ENCODE data around the gene THAP12. TPM values are rescaled to one million over a fixed set of nuclear protein-coding genes. Genes with fewer than 3 reads are reported as not detected.
"Not testable (repeated sequence)": the region's sequence is repeated elsewhere in the genome, so short reads cannot be mapped to it uniquely, and the experiment has no call there.

Gene THAP12
- total RNA-seq, 1 experiment from 2014 or later: 50.5 TPM

GRCh38 chr11:76321340-76321739 lies 59.6 kb downstream of the THAP12 start:
- Histone ChIP-seq H3K9ac (ENCODE audit: low read length) (no peak overlapping the region), H3K4me1 (ENCODE audit: insufficient read depth, low read length) (peaks cover 11% of the 10 kb centered on the region), H3K36me3 (ENCODE audit: low read depth, low read length) (no peaks in the 10 kb centered on the region), H3K27ac (ENCODE audit: low read length) (no peak overlapping the region), H3F3A (ENCODE audit: low read length, unreplicated experiment) (no peaks in the 10 kb centered on the region), H3K9me3 (ENCODE audit: low read length) (no peaks in the 10 kb centered on the region), H3K9me2 (replicated peaks; ENCODE audit: low read length) (no peaks in the 10 kb centered on the region), H3K4me2 (ENCODE audit: low read length) (no peak overlapping the region), H3K27me3 (ENCODE audit: low read length) (no peaks in the 10 kb centered on the region), H4K20me1 (ENCODE audit: low read length) (no peaks in the 10 kb centered on the region), H2AFZ (ENCODE audit: low read length) (no peak overlapping the region), H3K4me3 (ENCODE audit: low read length) (no peak overlapping the region), H3K79me2 (ENCODE audit: low read length) (no peaks in the 10 kb centered on the region)
- intact Hi-C loops (cut with micrococcal nuclease): loop anchor here (5.0 kb wide), 1 partner anchor 191 kb away; no protein-coding TSS in a partner anchor
- no TSS peak for BruUV-seq (replicated peaks)
- POLR2A ChIA-PET (ENCODE audit: unreplicated experiment): no interaction called here
- TF ChIP-seq EZH2phosphoT487 (IDR thresholded peaks at IDR 0.05; ENCODE audit: borderline replicate concordance, low read length) (no peak), EZH2 (IDR thresholded peaks at IDR 0.05; ENCODE audit: low read length, unreplicated experiment) (no peak), CTCF (conservative IDR thresholded peaks at IDR 0.05; ENCODE audit: low read depth, low read length) (no peak)
- CTCF ChIA-PET: no interaction called here
- DNase-seq (no peak), ATAC-seq (no peak)

DNA sequence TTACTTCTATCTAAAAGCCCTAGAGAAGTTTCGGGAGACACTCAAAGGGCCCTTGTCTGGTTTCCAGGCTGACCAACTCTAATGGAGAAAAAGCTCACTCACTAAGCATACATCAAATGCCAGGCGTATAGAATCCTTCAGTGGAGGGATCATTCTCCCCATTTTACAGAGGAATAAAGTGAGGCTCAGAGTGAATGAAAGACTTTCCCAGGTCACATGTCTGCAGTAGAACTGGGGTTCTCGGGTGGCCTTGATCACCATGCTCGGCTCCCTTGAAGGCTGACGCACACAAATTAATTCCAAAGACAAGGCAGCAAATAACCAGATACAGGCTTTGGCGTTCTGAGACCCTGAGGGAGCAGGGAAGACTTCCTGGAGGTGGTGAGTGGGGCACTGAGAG lies 60.0 kb downstream of the THAP12 start:
- Histone ChIP-seq H3K4me1 (ENCODE audit: insufficient read depth, low read length) (peaks cover 11% of the 10 kb centered on the region), H3F3A (ENCODE audit: low read length, unreplicated experiment) (no peaks in the 10 kb centered on the region), H3K9me3 (ENCODE audit: low read length) (no peaks in the 10 kb centered on the region), H3K79me2 (ENCODE audit: low read length) (no peaks in the 10 kb centered on the region), H3K27ac (ENCODE audit: low read length) (no peak overlapping the region), H4K20me1 (ENCODE audit: low read length) (no peaks in the 10 kb centered on the region), H3K4me3 (ENCODE audit: low read length) (no peak overlapping the region), H3K36me3 (ENCODE audit: low read depth, low read length) (no peaks in the 10 kb centered on the region), H3K27me3 (ENCODE audit: low read length) (no peaks in the 10 kb centered on the region), H3K9me2 (replicated peaks; ENCODE audit: low read length) (no peaks in the 10 kb centered on the region), H3K4me2 (ENCODE audit: low read length) (no peak overlapping the region), H3K9ac (ENCODE audit: low read length) (no peak overlapping the region), H2AFZ (ENCODE audit: low read length) (no peak overlapping the region)
- ATAC-seq (no peak), DNase-seq (no peak)
- no TSS peak for BruUV-seq (replicated peaks)
- ChIA-PET POLR2A (ENCODE audit: unreplicated experiment) (no interaction called here), CTCF (interaction anchor here (0.5 kb wide), 1 partner anchor 113 kb away, joined by 10 read pairs; no protein-coding TSS in a partner anchor)
- TF ChIP-seq EZH2phosphoT487 (IDR thresholded peaks at IDR 0.05; ENCODE audit: borderline replicate concordance, low read length): no peak
- TF ChIP-seq EZH2 (IDR thresholded peaks at IDR 0.05; ENCODE audit: low read length, unreplicated experiment): no peak
- TF ChIP-seq CTCF (conservative IDR thresholded peaks at IDR 0.05; ENCODE audit: low read depth, low read length): no peak
- intact Hi-C loops (cut with micrococcal nuclease): loop anchor here (5.0 kb wide), 1 partner anchor 191 kb away; no protein-coding TSS in a partner anchor

- peaks cover 11% of the 10 kb centered on the region for H3K4me1 ChIP-seq (ENCODE audit: insufficient read depth, low read length)
- DNase-seq; BruUV-seq (replicated peaks); H2AFZ ChIP-seq (ENCODE audit: low read length); H3K27me3 ChIP-seq (ENCODE audit: low read length); H3K9me3 ChIP-seq (ENCODE audit: low read length); H4K20me1 ChIP-seq (ENCODE audit: low read length); POLR2A ChIA-PET (ENCODE audit: unreplicated experiment); H3K9ac ChIP-seq (ENCODE audit: low read length); ATAC-seq; H3K36me3 ChIP-seq (ENCODE audit: low read depth, low read length); CTCF ChIA-PET; H3F3A ChIP-seq (ENCODE audit: low read length, unreplicated experiment); H3K27ac ChIP-seq (ENCODE audit: low read length); H3K4me3 ChIP-seq (ENCODE audit: low read length); H3K9me2 ChIP-seq (replicated peaks; ENCODE audit: low read length); H3K4me2 ChIP-seq (ENCODE audit: low read length); H3K79me2 ChIP-seq (ENCODE audit: low read length): not testable (repeated sequence)
- intact Hi-C loops (cut with micrococcal nuclease): loop anchor here (1.0 to 5.0 kb wide), 5 partner anchors 112 to 597 kb away; no protein-coding TSS in a partner anchor
Observed at GRCh38 chr11:76319798-76320197, 61.1 kb downstream of the THAP12 start.
